Endothelial cell of umbilical vein (primary cell): ENCODE measurements around the gene SMCHD1. TPM values are rescaled to one million over a fixed set of nuclear protein-coding genes. Genes with fewer than 3 reads are reported as not detected.

Experiments
- BruUV-seq: library from RNA; stranded (reverse); fragments of 400-500 nt; replicated peaks from 2 replicates; lab custom pipeline; 2021; lab: Mats Ljungman, UMichigan
- CTCF ChIA-PET: fragments of 300-600, 350-600 bp; sonication (Branson Sonifier 250); formaldehyde crosslinking; loops from one replicate; lab custom pipeline; 2021; ENCODE audit warnings: antibody characterized with exemption, inconsistent platforms; lab: Charles Lee
- POLR2A ChIA-PET: fragments of 300-600, 350-600 bp; sonication (Branson Sonifier 250); formaldehyde crosslinking; loops from one replicate; lab custom pipeline; 2021; ENCODE audit warnings: antibody characterized with exemption, inconsistent platforms; lab: Charles Lee
- DNase-seq: peaks from one replicate; pipeline ENCODE4 v3.0.0-alpha.2; 2011; ENCODE audit warnings: low read depth, low spot score
- FAIRE-seq: peaks from 2 replicates; lab custom pipeline; 2011; peaks lifted over from hg19 to GRCh38; lab: Jason Lieb, UNC
- H2AFZ ChIP-seq: 2 replicates; pipeline ENCODE4 v1.6.0; 2012; ENCODE audit warnings: low read depth, low read length, control low read depth, inconsistent platforms
- H3K27ac ChIP-seq: 2 replicates; pipeline ENCODE4 v1.5.1; 2011; ENCODE audit warnings: low read depth, mild to moderate bottlenecking, control low read depth, low read length, moderate library complexity; ENCODE audit not compliant: insufficient read depth
- H3K27me3 ChIP-seq, 2 experiments: 2 replicates each; pipeline versions ENCODE4 v1.6.0 to v1.6.1; 2011; ENCODE audit warnings: low read length in 2 of 2, mixed read lengths in 1 of 2; ENCODE audit not compliant: control insufficient read depth in 2 of 2, insufficient read depth in 2 of 2
- H3K36me3 ChIP-seq, 2 experiments: 2 replicates in 1 of 2; 3 replicates in 1 of 2; pipeline ENCODE4 v1.5.1; 2011; ENCODE audit warnings: low read length in 2 of 2, mild to moderate bottlenecking in 1 of 2, moderate library complexity in 1 of 2; ENCODE audit not compliant: control insufficient read depth in 2 of 2, insufficient read depth in 2 of 2; ENCODE audit errors: extremely low read depth in 1 of 2
- H3K4me1 ChIP-seq: 3 replicates; pipeline ENCODE4 v1.5.1; 2011; ENCODE audit warnings: mild to moderate bottlenecking, low read length; ENCODE audit not compliant: control insufficient read depth, insufficient read depth; ENCODE audit errors: extremely low read depth
- H3K4me2 ChIP-seq: 2 replicates; pipeline ENCODE4 v1.6.1; 2011; ENCODE audit warnings: low read length, control low read depth, mixed read lengths; ENCODE audit not compliant: insufficient read depth
- H3K4me3 ChIP-seq, 3 experiments: fragments of 200-600 bp in 1 of 3; sonication (generic), shearing (Covaris generic) in 1 of 3; replicated peaks in 1 of 3; 2 replicates each; pipeline ENCODE4 v1.5.1; 2011 to 2016; ENCODE audit warnings: control low read depth in 3 of 3, low read length in 3 of 3, mild to moderate bottlenecking in 2 of 3, inconsistent platforms in 1 of 3, low read depth in 1 of 3, moderate library complexity in 1 of 3; ENCODE audit not compliant: insufficient read depth in 1 of 3
- H3K79me2 ChIP-seq: 2 replicates; pipeline ENCODE4 v1.6.0; 2012; ENCODE audit warnings: low read length, inconsistent platforms; ENCODE audit not compliant: control insufficient read depth, insufficient read depth
- H3K9ac ChIP-seq: replicated peaks from 2 replicates; pipeline ENCODE3; 2011; ENCODE audit warnings: low read length, control low read depth; ENCODE audit not compliant: insufficient read depth; ENCODE audit errors: extremely low read depth
- H3K9me1 ChIP-seq: replicated peaks from 3 replicates; pipeline ENCODE4 v1.6.0; 2011; ENCODE audit warnings: mild to moderate bottlenecking, low read length; ENCODE audit not compliant: control insufficient read depth, insufficient read depth; ENCODE audit errors: extremely low read depth
- H3K9me3 ChIP-seq: replicated peaks from 2 replicates; pipeline ENCODE4 v1.5.1; 2012; ENCODE audit warnings: low read length, inconsistent platforms; ENCODE audit not compliant: control insufficient read depth, insufficient read depth
- H4K20me1 ChIP-seq: replicated peaks from 2 replicates; pipeline ENCODE3; 2011; ENCODE audit warnings: mild to moderate bottlenecking, low read length; ENCODE audit not compliant: control insufficient read depth, insufficient read depth; ENCODE audit errors: extremely low read depth
- FOS ChIP-seq: IDR thresholded peaks from 2 replicates; pipeline ENCODE4 v1.6.1; 2011; ENCODE audit warnings: mild to moderate bottlenecking, low read length, moderate library complexity, borderline replicate concordance; ENCODE audit not compliant: insufficient read depth
- GATA2 ChIP-seq: IDR thresholded peaks from 2 replicates; pipeline ENCODE4 v1.7.0; 2011; ENCODE audit warnings: low read depth, mild to moderate bottlenecking, moderate library complexity, mixed read lengths, low read length; ENCODE audit not compliant: insufficient read length, insufficient read depth
- dilution Hi-C: fragments of 300-500 bp; cut with MboI; formaldehyde crosslinking; loops from one replicate; pipeline ENCODE4 v1.15.0; 2019; ENCODE audit warnings: low sequenced_read_pairs; ENCODE audit not compliant: extremely low pct_ligation_motif_present
- intact Hi-C: fragments of 100-400 bp; cut with micrococcal nuclease; formaldehyde crosslinking; loops from one replicate; pipeline ENCODE4 v1.10.0; 2022
- polyA plus RNA-seq, 4 experiments: library from polyadenylated mRNA; depleted of rRNA in 3 of 4; stranded (reverse) in 3 of 4; unstranded in 1 of 4; fragments of >200 nt; gene quantifications; 2 replicates each; pipeline versions ENCODE4 v1.2.1 to v1.2.3, GENCODE V29; 2011 to 2012; ENCODE audit warnings: missing spikeins in 1 of 4
- total RNA-seq: library from RNA; stranded (reverse); gene quantifications from 2 replicates; pipeline ENCODE4 v1.2.3, GENCODE V29; 2021

The SMCHD1 gene
- total and polyA plus RNA-seq, 2 donors (not counting 3 experiments of a cell fraction or from before 2014, with no cell fraction given): 7.4 to 39.9 TPM

DNA sequence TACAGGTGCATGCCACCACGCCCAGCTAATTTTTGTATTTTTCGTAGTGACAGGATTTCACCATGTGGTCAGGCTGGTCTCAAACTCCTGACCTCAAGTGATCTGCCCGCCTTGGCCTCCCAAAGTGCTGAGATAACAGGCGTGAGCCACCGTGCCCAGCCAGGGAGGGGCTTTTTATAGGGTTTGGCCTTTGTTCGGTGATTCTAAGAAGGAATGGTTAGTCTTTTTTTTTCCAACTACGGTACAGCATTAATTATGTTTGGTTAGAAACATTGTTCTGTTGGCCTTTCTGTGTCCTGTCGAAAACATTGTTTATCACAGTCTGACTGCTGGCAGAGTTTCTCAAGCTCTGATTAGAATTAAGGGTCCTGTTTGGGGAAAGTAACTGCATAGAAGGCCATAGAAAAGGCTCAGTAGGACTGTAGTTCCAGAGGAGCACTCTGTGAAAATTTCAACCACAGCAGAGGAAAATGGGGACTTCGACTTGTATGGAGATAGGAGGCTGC, 19.3 kb upstream of the SMCHD1 start:
- DNase-seq: no peak
- FAIRE-seq: no peak
- no peaks in the 10 kb centered on the region for H3K9me1 ChIP-seq
- H3K36me3 ChIP-seq: no peaks in the 10 kb centered on the region
- no TSS peak for BruUV-seq
- H3K27ac ChIP-seq: peak overlapping the region; percentile 36
- H4K20me1 ChIP-seq: no peaks in the 10 kb centered on the region
- peak overlapping the region; percentile 87 for H3K4me2 ChIP-seq
- peaks cover 12% of the 10 kb centered on the region for H3K4me1 ChIP-seq
- H3K4me3 ChIP-seq: peak overlapping the region in 1 of 3 experiments; percentile 2
- H2AFZ ChIP-seq: peak overlapping the region; percentile 96
- no peak for TF ChIP-seq FOS
- CTCF ChIA-PET: no interaction called here
- intact Hi-C loops: loop anchor here (2.0 kb wide), 1 partner anchor 19 kb away; the partner anchor contains the start of gene SMCHD1
- H3K9me3 ChIP-seq: no peaks in the 10 kb centered on the region
- H3K79me2 ChIP-seq: no peaks in the 10 kb centered on the region
- H3K9ac ChIP-seq: peak overlapping the region; percentile 23
- dilution Hi-C loops: no loop called here
- no peaks in the 10 kb centered on the region for H3K27me3 ChIP-seq
- POLR2A ChIA-PET: no interaction called here

DNA sequence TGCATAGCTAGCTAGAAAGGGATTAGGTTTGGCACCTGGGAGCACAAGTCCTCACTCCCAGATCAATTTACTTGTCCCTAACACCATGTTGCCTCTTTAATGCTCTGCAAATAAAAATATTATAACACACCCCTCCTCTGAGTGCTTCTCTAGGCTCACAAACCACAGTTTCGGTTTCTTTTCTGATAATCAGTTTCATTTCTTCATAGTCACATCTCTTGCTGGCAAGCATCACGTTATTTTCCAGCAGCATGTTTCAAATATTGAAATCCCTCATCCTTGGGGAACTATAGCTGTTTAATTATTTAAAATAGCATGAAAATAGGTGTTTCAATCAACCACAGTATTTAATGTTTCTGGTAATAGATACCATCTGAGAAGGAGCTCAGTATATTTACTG, 13.9 kb upstream of the SMCHD1 start:
- no peak overlapping the region for H3K4me3 ChIP-seq
- DNase-seq (no peak), FAIRE-seq (no peak)
- H4K20me1 ChIP-seq: no peaks in the 10 kb centered on the region
- no peak overlapping the region for H3K9ac ChIP-seq
- ChIA-PET CTCF (interaction anchor here (1.1 kb wide), 2 partner anchors 9 to 14 kb away, joined by 3 read pairs; no protein-coding TSS in a partner anchor), POLR2A (no interaction called here)
- peaks cover 8% of the 10 kb centered on the region for H3K4me1 ChIP-seq
- dilution Hi-C loops: no loop called here
- H3K9me1 ChIP-seq: no peaks in the 10 kb centered on the region
- H3K79me2 ChIP-seq: no peaks in the 10 kb centered on the region
- intact Hi-C loops: no loop called here
- no peaks in the 10 kb centered on the region for H3K9me3 ChIP-seq
- H3K4me2 ChIP-seq: no peak overlapping the region
- no peak overlapping the region for H3K27ac ChIP-seq
- peaks cover 2 to 6% of the 10 kb centered on the region in 2 experiments for H3K27me3 ChIP-seq
- H2AFZ ChIP-seq: no peak overlapping the region
- BruUV-seq: no TSS peak
- no peaks in the 10 kb centered on the region for H3K36me3 ChIP-seq
- TF ChIP-seq GATA2: no peak
